Progenitor cell of endocrine pancreas (in vitro differentiated cells): ENCODE data around the gene CDH23. TPM values are rescaled to one million over a fixed set of nuclear protein-coding genes. Genes with fewer than 3 reads are reported as not detected.
A peak's percentile ranks its signal among the peaks of the same experiment; 100 is the strongest.

Source experiments
- DNase-seq: peaks from one replicate; pipeline ENCODE4 v3.0.0; 2021; ENCODE audit warnings: low spot score; ENCODE audit not compliant: unreplicated experiment
- H3K27ac Mint-ChIP-seq: 2 replicates; pipeline ENCODE4 v1.8.0; 2021; ENCODE audit warnings: mild to moderate bottlenecking, moderate library complexity, mixed read lengths
- H3K27me3 Mint-ChIP-seq: 2 replicates; pipeline ENCODE4 v1.8.0; 2021; ENCODE audit warnings: mixed read lengths
- H3K36me3 Mint-ChIP-seq: 2 replicates; pipeline ENCODE4 v1.8.0; 2022; ENCODE audit warnings: mixed read lengths; ENCODE audit not compliant: insufficient read depth
- H3K4me1 Mint-ChIP-seq: 2 replicates; pipeline ENCODE4 v1.8.0; 2021; ENCODE audit warnings: low read depth, mixed read lengths
- H3K4me3 Mint-ChIP-seq: 2 replicates; pipeline ENCODE4 v1.8.0; 2021; ENCODE audit warnings: low read depth, mild to moderate bottlenecking, moderate library complexity, mixed read lengths
- H3K9me3 Mint-ChIP-seq: 2 replicates; pipeline ENCODE4 v1.8.0; 2021; ENCODE audit warnings: low read depth, mixed read lengths
- total RNA-seq: library from RNA; stranded (reverse); gene quantifications from 2 replicates; pipeline ENCODE4 v1.2.1, GENCODE V29; 2021
- TF ChIP-seq, protein P1 (sequence below): fragments of 200-600 bp; sonication (generic); IDR thresholded peaks from one replicate; pipeline ENCODE4 v1.5.0; 2021; ENCODE audit warnings: antibody characterized with exemption, mild to moderate bottlenecking; ENCODE audit not compliant: unreplicated experiment

The CDH23 gene
- total RNA-seq, 1 donor from 2014 or later, result 0.43 TPM

DNA sequence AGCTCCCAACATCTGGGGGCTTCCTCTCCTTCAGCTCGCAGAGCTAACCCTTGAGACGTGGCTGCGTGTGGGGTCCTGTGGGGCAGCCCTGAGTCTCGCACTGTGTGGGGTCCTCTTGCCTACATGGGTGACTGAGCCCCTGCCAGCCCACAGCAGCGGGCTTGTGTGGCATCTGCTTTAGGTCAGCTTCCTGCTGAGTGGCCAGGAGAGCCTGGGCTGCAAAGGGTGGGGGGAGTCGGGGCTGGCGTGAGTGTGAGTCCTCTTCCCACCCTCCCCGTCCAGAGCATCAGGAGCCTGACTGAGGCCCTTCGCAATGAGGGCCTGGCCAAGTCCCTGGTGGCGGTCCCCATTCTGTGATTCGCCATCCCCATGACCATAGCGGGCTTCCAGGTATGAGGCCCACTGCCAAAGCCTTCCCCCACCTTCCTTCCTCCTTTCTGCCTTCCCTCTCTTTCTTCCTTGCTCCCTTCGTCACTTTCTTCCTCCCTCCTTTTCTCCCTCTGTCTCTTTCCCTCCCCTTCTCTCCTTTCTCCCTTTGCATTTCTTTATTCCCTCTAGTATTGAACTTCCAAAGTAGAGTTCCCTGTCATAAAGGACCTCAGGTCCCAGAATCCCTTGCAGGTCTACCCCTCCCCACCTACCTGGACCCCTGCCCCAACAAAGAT is 85.2 kb downstream of the CDH23 start:
- H3K36me3 Mint-ChIP-seq, result no peaks in the 10 kb centered on the region
- no peak overlapping the region for H3K4me3 Mint-ChIP-seq
- no peaks in the 10 kb centered on the region for H3K4me1 Mint-ChIP-seq
- H3K9me3 Mint-ChIP-seq, result no peaks in the 10 kb centered on the region
- H3K27me3 Mint-ChIP-seq, result peaks cover 40% of the 10 kb centered on the region
- no peak overlapping the region for H3K27ac Mint-ChIP-seq
- TF ChIP-seq, protein P1, sequence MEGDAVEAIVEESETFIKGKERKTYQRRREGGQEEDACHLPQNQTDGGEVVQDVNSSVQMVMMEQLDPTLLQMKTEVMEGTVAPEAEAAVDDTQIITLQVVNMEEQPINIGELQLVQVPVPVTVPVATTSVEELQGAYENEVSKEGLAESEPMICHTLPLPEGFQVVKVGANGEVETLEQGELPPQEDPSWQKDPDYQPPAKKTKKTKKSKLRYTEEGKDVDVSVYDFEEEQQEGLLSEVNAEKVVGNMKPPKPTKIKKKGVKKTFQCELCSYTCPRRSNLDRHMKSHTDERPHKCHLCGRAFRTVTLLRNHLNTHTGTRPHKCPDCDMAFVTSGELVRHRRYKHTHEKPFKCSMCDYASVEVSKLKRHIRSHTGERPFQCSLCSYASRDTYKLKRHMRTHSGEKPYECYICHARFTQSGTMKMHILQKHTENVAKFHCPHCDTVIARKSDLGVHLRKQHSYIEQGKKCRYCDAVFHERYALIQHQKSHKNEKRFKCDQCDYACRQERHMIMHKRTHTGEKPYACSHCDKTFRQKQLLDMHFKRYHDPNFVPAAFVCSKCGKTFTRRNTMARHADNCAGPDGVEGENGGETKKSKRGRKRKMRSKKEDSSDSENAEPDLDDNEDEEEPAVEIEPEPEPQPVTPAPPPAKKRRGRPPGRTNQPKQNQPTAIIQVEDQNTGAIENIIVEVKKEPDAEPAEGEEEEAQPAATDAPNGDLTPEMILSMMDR, result no peak
- no peak for DNase-seq

DNA sequence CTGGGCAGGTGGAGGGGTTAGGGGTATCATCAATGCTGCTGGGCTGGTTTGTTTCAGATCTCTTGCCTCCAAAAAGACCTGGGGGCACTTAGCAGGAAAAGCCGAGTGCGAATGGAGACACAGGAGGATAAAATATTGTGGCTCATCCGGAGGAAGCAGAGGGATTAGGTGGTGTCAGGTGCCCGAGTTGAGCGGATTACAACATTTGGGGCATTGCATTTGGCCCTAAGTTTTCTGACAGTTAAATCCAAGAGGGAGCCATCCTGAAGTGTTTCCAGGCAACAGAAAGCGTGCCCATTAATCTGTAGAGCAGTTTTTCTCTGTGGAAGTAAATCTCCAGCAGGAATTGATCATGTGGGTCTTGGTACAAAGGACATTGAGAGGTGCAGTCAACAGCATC is 85.9 kb downstream of the CDH23 start:
- H3K4me3 Mint-ChIP-seq, result no peak overlapping the region
- no peaks in the 10 kb centered on the region for H3K36me3 Mint-ChIP-seq
- TF ChIP-seq, protein P1, result no peak
- DNase-seq, result no peak
- peaks cover 36% of the 10 kb centered on the region for H3K27me3 Mint-ChIP-seq
- H3K27ac Mint-ChIP-seq, result no peak overlapping the region
- H3K4me1 Mint-ChIP-seq, result no peaks in the 10 kb centered on the region
- no peaks in the 10 kb centered on the region for H3K9me3 Mint-ChIP-seq

DNA sequence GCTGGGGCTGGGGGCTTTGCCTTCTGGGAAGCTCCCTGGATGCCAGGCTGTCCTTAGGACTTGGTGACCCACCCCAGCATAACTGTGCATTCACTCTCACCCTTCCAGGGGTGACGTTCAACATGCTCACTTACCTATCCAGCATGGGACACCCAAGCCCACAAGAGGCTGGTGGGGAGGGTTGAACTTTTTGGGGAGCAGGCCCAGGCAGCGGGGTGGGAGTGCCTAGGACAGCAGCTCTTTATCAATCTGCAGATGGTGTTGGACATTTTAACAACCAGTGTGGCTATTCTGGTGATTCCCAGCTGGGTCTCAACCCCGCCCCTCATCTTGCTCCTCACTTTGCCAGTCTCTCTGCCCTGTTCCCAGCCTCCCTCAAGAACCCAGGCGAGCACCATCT is 86.4 kb downstream of the CDH23 start:
- Mint-ChIP-seq H3K9me3 (no peaks in the 10 kb centered on the region), H3K27me3 (peaks cover 31% of the 10 kb centered on the region), H3K27ac (no peak overlapping the region), H3K4me1 (no peaks in the 10 kb centered on the region), H3K4me3 (no peak overlapping the region), H3K36me3 (no peaks in the 10 kb centered on the region)
- TF ChIP-seq, protein P1, result no peak
- no peak for DNase-seq

DNA sequence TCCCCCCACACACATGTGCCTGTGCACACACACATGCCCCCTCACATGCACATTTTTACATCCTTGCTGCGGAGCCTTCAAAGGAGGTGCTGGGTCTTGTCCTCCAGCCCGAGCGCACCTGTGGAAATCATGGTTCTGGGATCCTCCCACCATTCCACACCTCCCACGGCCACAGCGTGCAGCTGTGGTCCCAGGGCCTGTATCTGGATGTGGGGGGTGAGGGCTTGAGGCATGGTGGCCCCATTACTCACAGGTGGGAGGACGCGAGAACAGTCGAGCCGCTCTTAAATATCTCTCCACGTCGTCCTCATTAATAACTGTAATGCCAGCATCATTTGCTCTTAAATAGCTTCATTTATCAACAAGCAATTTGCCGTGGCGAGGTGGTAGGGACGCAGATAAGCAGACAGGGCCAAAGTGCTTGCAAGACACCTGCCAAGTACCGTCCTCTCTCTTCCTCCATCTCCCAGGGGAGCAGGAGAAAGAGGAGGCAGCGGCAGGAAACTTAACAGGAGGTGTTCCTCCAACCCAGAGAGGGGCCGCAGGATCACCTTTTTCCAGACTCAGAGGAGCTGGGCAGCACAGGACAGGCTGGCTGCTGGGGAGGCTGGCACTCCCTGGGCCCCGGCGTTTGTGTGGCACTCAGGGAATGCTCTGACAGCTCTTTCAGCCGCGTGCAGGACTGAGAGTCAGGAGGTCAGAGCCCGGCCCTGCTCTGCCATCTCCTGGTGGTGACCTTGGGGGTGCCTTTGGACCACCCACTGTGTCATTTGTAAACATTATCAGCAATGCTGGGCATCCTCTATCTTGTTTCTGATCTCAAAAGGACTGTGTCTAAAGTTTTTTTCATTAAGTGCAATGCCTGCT is 87.4 kb downstream of the CDH23 start:
- H3K4me1 Mint-ChIP-seq, result no peaks in the 10 kb centered on the region
- H3K27ac Mint-ChIP-seq, result no peak overlapping the region
- TF ChIP-seq, protein P1, result no peak
- H3K4me3 Mint-ChIP-seq, result no peak overlapping the region
- peaks cover 8% of the 10 kb centered on the region for H3K9me3 Mint-ChIP-seq
- DNase-seq, result no peak
- H3K27me3 Mint-ChIP-seq, result peaks cover 21% of the 10 kb centered on the region
- no peaks in the 10 kb centered on the region for H3K36me3 Mint-ChIP-seq

DNA sequence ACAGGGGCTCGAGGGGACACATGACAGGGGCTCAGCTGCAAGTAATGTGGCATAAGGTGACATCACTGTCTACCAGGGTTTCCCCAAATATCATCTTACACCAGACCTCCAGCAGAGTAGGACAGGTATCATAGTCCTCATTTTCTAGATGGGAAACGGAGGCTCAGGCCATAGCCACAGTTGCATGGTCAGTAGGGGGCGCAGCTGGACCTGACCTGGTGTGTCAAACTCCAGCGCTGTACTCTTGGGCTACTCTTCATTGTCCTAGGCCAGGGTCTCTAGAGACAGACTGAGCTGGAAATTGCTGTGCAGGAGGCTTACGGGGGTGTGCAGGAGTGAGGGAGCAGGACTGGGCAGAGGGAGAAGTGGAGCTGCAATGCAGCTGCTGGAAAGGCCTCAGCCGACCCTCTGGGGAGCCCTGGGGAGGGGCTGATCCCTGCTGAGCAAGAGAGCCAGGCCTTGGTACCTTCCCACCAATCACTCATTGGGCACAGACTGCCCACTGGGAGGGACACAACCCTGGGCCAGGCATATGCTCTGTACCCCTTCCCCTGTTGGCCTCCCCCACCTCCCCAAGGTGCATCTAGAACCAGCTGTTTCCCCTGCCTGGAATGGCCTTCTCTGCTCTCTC is 89.9 kb downstream of the CDH23 start:
- TF ChIP-seq, protein P1, result peak; percentile 82
- peak; percentile 63 for DNase-seq
- H3K27ac Mint-ChIP-seq, result no peak overlapping the region
- H3K36me3 Mint-ChIP-seq, result no peaks in the 10 kb centered on the region
- H3K4me3 Mint-ChIP-seq, result no peak overlapping the region
- H3K4me1 Mint-ChIP-seq, result no peaks in the 10 kb centered on the region
- peaks cover 14% of the 10 kb centered on the region for H3K27me3 Mint-ChIP-seq
- peaks cover 14% of the 10 kb centered on the region for H3K9me3 Mint-ChIP-seq
